Neutrophil (primary cell): ENCODE data around the gene RNF224.

Experiments
- H3K27ac ChIP-seq: fragments of 200-600 bp; sonication (generic); 2 replicates; pipeline ENCODE4 v1.5.1; 2016; ENCODE audit warnings: mild to moderate bottlenecking, moderate library complexity
- H3K27me3 ChIP-seq: fragments of 200-600 bp; sonication (generic); 2 replicates; pipeline ENCODE4 v1.6.0; 2016; ENCODE audit warnings: mild to moderate bottlenecking
- H3K36me3 ChIP-seq: fragments of 200-600 bp; sonication (generic); 2 replicates; pipeline ENCODE4 v1.5.1; 2017
- H3K4me1 ChIP-seq, 2 experiments: fragments of 200-600 bp in 1 of 2; sonication (generic) in 1 of 2; 1 replicate in 1 of 2; 2 replicates in 1 of 2; pipeline versions ENCODE4 v1.5.1 to v1.6.1; 2013 to 2016; ENCODE audit warnings: low read depth in 1 of 2, low read length in 1 of 2, mild to moderate bottlenecking in 1 of 2, moderate library complexity in 1 of 2; ENCODE audit not compliant: control insufficient read depth in 1 of 2, insufficient read depth in 1 of 2
- H3K4me3 ChIP-seq, 2 experiments: fragments of 200-600 bp in 1 of 2; sonication (generic) in 1 of 2; 1 replicate in 1 of 2; 2 replicates in 1 of 2; pipeline ENCODE4 v1.5.1; 2013 to 2016; ENCODE audit warnings: low read depth in 1 of 2, low read length in 1 of 2, mild to moderate bottlenecking in 1 of 2, moderate library complexity in 1 of 2
- H3K9me3 ChIP-seq: fragments of 200-600 bp; sonication (generic); 2 replicates; pipeline ENCODE4 v1.5.1; 2016
- CTCF ChIP-seq: fragments of 200-600 bp; sonication (generic); IDR thresholded peaks from 2 replicates; pipeline ENCODE4 v1.5.1; 2016; ENCODE audit warnings: antibody characterized with exemption

RNF224 gene

GRCh38 chr9:137204731-137205125 is 22.6 kb upstream of the RNF224 start:
- Histone ChIP-seq H3K9me3 (no peaks in the 10 kb centered on the region), H3K4me3 (peak overlapping the region; percentile 94 to 99), H3K27ac (peak overlapping the region; percentile 88), H3K36me3 (no peaks in the 10 kb centered on the region), H3K4me1 (peaks cover 43 to 47% of the 10 kb centered on the region in 2 experiments), H3K27me3 (peaks cover 3% of the 10 kb centered on the region)
- no peak for TF ChIP-seq CTCF

GRCh38 chr9:137205126-137206069 is 21.9 kb upstream of the RNF224 start, which contains the start of the genes NDOR1 and TMEM203:
NDOR1 (plus strand) TSS chr9:137205700; CDS start chr9:137205778, 78 bp downstream.
TMEM203 (minus strand) TSS chr9:137205648; CDS start chr9:137205414, 234 bp downstream.
- H3K36me3 ChIP-seq = no peaks in the 10 kb centered on the region
- no peaks in the 10 kb centered on the region for H3K27me3 ChIP-seq
- no peak for TF ChIP-seq CTCF
- peak within 1 kb of the TSS; percentile 94 to 99 for H3K4me3 ChIP-seq
- H3K4me1 ChIP-seq = peaks cover 41 to 45% of the 10 kb centered on the region in 2 experiments
- H3K27ac ChIP-seq = peak within 1 kb of the TSS; percentile 88
- H3K9me3 ChIP-seq = no peaks in the 10 kb centered on the region

GRCh38 chr9:137206602-137207001 is 20.7 kb upstream of the RNF224 start:
- Histone ChIP-seq H3K27me3 (no peaks in the 10 kb centered on the region), H3K9me3 (no peaks in the 10 kb centered on the region), H3K4me3 (peak overlapping the region; percentile 94 to 99), H3K27ac (peak overlapping the region; percentile 4), H3K36me3 (no peaks in the 10 kb centered on the region), H3K4me1 (peaks cover 35 to 38% of the 10 kb centered on the region in 2 experiments)
- TF ChIP-seq CTCF = no peak

GRCh38 chr9:137211532-137211931 is 15.8 kb upstream of the RNF224 start:
- H3K4me3 ChIP-seq = no peak overlapping the region
- no peak for TF ChIP-seq CTCF

GRCh38 chr9:137212520-137212919 is 14.8 kb upstream of the RNF224 start:
- Histone ChIP-seq H3K27ac (no peak overlapping the region), H3K4me1 (peaks cover 3% of the 10 kb centered on the region in 2 experiments), H3K27me3 (no peaks in the 10 kb centered on the region), H3K4me3 (no peak overlapping the region), H3K36me3 (peaks cover 54% of the 10 kb centered on the region), H3K9me3 (no peaks in the 10 kb centered on the region)
- no peak for TF ChIP-seq CTCF

More at GRCh38 chr9:137211532-137211931, 15.8 kb upstream of the RNF224 start:
- Histone ChIP-seq H3K27me3 (no peaks in the 10 kb centered on the region), H3K27ac (no peak overlapping the region), H3K36me3 (peaks cover 44% of the 10 kb centered on the region), H3K4me1 (peaks cover 13% of the 10 kb centered on the region in 2 experiments), H3K9me3 (no peaks in the 10 kb centered on the region)
